B cell (primary cell): ENCODE data around the gene LSM12. TPM values are rescaled to one million over a fixed set of nuclear protein-coding genes. Genes with fewer than 3 reads are reported as not detected.
A peak's percentile ranks its signal among the peaks of the same experiment; 100 is the strongest.

ENCODE experiments used
- ATAC-seq: fragments of 200-7000 bp; cut with Tn5 transposase; one replicate; pipeline ENCODE4 v1.10.0; 2021; ENCODE audit warnings: low read depth, mild to moderate bottlenecking, moderate number of reproducible peaks, moderate library complexity
- CTCF ChIA-PET: fragments of 350-600 bp; sonication (Branson Sonifier 250); formaldehyde crosslinking; loops from one replicate; lab custom pipeline; 2021; ENCODE audit warnings: antibody characterized with exemption, inconsistent platforms; lab: Charles Lee
- POLR2A ChIA-PET: fragments of 350-600 bp; sonication (Branson Sonifier 250); formaldehyde crosslinking; loops from one replicate; lab custom pipeline; 2021; ENCODE audit warnings: antibody characterized with exemption; lab: Charles Lee
- DNase-seq: peaks from one replicate; pipeline ENCODE4 v3.0.0; 2013
- H2AFZ ChIP-seq: 2 replicates; pipeline ENCODE4 v1.6.1; 2012; ENCODE audit warnings: mild to moderate bottlenecking, low read depth, low read length; ENCODE audit not compliant: insufficient read depth, poor library complexity, severe bottlenecking
- H3K27ac ChIP-seq, 2 donors: 1 replicate in 1 of 2; 2 replicates in 1 of 2; pipeline ENCODE4 v1.5.1; 2012 to 2013; ENCODE audit warnings: low read length in 2 of 2, mild to moderate bottlenecking in 2 of 2, moderate library complexity in 1 of 2
- H3K27me3 ChIP-seq, 4 experiments: fragments of 200-600 bp in 1 of 4; sonication (generic) in 1 of 4; replicated peaks in 1 of 4; 1 replicate in 2 of 4; 2 replicates in 2 of 4; pipeline versions ENCODE4 v1.6.1 to v1.7.0; 2013 to 2016; ENCODE audit warnings: low read length in 3 of 4, mild to moderate bottlenecking in 2 of 4, mixed read lengths in 1 of 4, moderate library complexity in 1 of 4; ENCODE audit not compliant: insufficient read depth in 4 of 4, control insufficient read depth in 3 of 4; ENCODE audit errors: control extremely low read depth in 1 of 4
- H3K36me3 ChIP-seq, 2 experiments: replicated peaks in 1 of 2; 1 replicate in 1 of 2; 2 replicates in 1 of 2; pipeline versions ENCODE4 v1.6.1 to v1.7.1; 2013; ENCODE audit warnings: low read length in 1 of 2; ENCODE audit not compliant: insufficient read depth in 2 of 2, control insufficient read depth in 1 of 2; ENCODE audit errors: control extremely low read depth in 1 of 2, extremely low read depth in 1 of 2
- H3K4me1 ChIP-seq, 2 donors: fragments of 200-600 bp in 1 of 2; sonication (generic) in 1 of 2; 1 replicate in 1 of 2; 2 replicates in 1 of 2; pipeline versions ENCODE4 v1.5.1 to v1.6.1; 2013 to 2017; ENCODE audit warnings: low read length in 2 of 2; ENCODE audit not compliant: control insufficient read depth in 2 of 2, insufficient read depth in 2 of 2
- H3K4me2 ChIP-seq: replicated peaks from 2 replicates; pipeline ENCODE3; 2012; ENCODE audit warnings: mild to moderate bottlenecking, low read depth, low read length; ENCODE audit not compliant: poor library complexity, severe bottlenecking
- H3K4me3 ChIP-seq, 5 experiments: fragments of 200-600 bp in 1 of 5; sonication (generic) in 1 of 5; 1 replicate in 3 of 5; 2 replicates in 2 of 5; pipeline versions ENCODE4 v1.5.1 to v1.7.0; 2011 to 2016; ENCODE audit warnings: low read length in 4 of 5, mild to moderate bottlenecking in 4 of 5, low read depth in 2 of 5, control low read depth in 1 of 5, moderate library complexity in 1 of 5; ENCODE audit not compliant: insufficient read depth in 1 of 5; ENCODE audit errors: control extremely low read depth in 1 of 5, extremely low read depth in 1 of 5
- H3K79me2 ChIP-seq: fragments of 200-600 bp; sonication (generic); one replicate; pipeline ENCODE4 v1.6.0; 2016; ENCODE audit warnings: low read length; ENCODE audit not compliant: control insufficient read depth, insufficient read depth
- H3K9ac ChIP-seq: fragments of 200-600 bp; sonication (generic); 2 replicates; pipeline ENCODE4 v1.6.1; 2017; ENCODE audit warnings: mild to moderate bottlenecking, low read length, moderate library complexity
- H3K9me3 ChIP-seq, 3 donors: one replicate each; pipeline versions ENCODE4 v1.6.1 to v1.7.1; 2013; ENCODE audit warnings: low read length in 2 of 3; ENCODE audit not compliant: control insufficient read depth in 2 of 3, insufficient read depth in 1 of 3; ENCODE audit errors: control extremely low read depth in 1 of 3
- H4K20me1 ChIP-seq: 2 replicates; pipeline ENCODE4 v1.6.0; 2012; ENCODE audit warnings: mild to moderate bottlenecking, low read length; ENCODE audit not compliant: insufficient read depth, control insufficient read depth, poor library complexity, severe bottlenecking
- H3K27ac Mint-ChIP-seq: one replicate; pipeline ENCODE4 v1.8.0; 2021; ENCODE audit warnings: mixed read lengths
- H3K27me3 Mint-ChIP-seq: one replicate; pipeline ENCODE4 v1.8.0; 2021; ENCODE audit warnings: mixed read lengths
- H3K4me1 Mint-ChIP-seq: one replicate; pipeline ENCODE4 v1.8.0; 2021; ENCODE audit warnings: mixed read lengths
- H3K4me3 Mint-ChIP-seq: one replicate; pipeline ENCODE4 v1.8.0; 2021; ENCODE audit warnings: mixed read lengths
- H3K9me3 Mint-ChIP-seq: one replicate; pipeline ENCODE4 v1.8.0; 2022; ENCODE audit warnings: mixed read lengths; ENCODE audit not compliant: insufficient read depth
- CTCF ChIP-seq: fragments of 200-600 bp; IDR thresholded peaks from one replicate; pipeline ENCODE4 v1.8.0; 2022; ENCODE audit warnings: antibody characterized with exemption, mild to moderate bottlenecking
- EZH2 ChIP-seq: IDR thresholded peaks from 2 replicates; pipeline ENCODE4 v1.6.1; 2012; ENCODE audit warnings: borderline replicate concordance, low read depth, mild to moderate bottlenecking, moderate library complexity, low read length; ENCODE audit not compliant: insufficient read depth, poor library complexity, severe bottlenecking
- WGBS: methylation state at CpG from one replicate; pipeline ENCODE4 v1.1.5; 2013; ENCODE audit warnings: missing lambda C conversion rate; ENCODE audit not compliant: insufficient coverage; 5-methylcytosine and 5-hydroxymethylcytosine counted together
- intact Hi-C: fragments of 100-400 bp; cut with micrococcal nuclease; formaldehyde crosslinking; loops from one replicate; pipeline ENCODE4 v1.10.0; 2022
- polyA plus RNA-seq: library from polyadenylated mRNA; depleted of rRNA; stranded (reverse); fragments of >200 nt; gene quantifications from 2 replicates; pipeline ENCODE4 v1.2.3, GENCODE V29; 2012
- total RNA-seq, 2 donors: library from RNA; stranded (reverse); fragments of 120-200 nt in 1 of 2; gene quantifications; 1 replicate in 1 of 2; 2 replicates in 1 of 2; pipeline versions ENCODE4 v1.2.3 to v1.2.4, GENCODE V29; 2013 to 2022

Gene LSM12
- total and polyA plus RNA-seq, 2 donors (not counting 1 experiment from before 2014, with no cell fraction given): 16.8 to 31.2 TPM

- H3K9ac ChIP-seq: no peak overlapping the region
- no peak overlapping the region for H3K4me3 Mint-ChIP-seq
- no peaks in the 10 kb centered on the region for H3K9me3 ChIP-seq
- H3K27ac Mint-ChIP-seq: no peak overlapping the region
- ATAC-seq (no peak), DNase-seq (no peak)
- CTCF ChIA-PET: interaction anchor here (0.6 to 0.7 kb wide), 2 partner anchors 9 to 70 kb away, joined by 3 read pairs; no protein-coding TSS in a partner anchor
- H3K79me2 ChIP-seq: peaks cover 95% of the 10 kb centered on the region
- intact Hi-C loops: no loop called here
- H3K4me1 ChIP-seq: peaks cover 32 to 43% of the 10 kb centered on the region in 2 donors
- H3K27me3 ChIP-seq: no peaks in the 10 kb centered on the region
- no peaks in the 10 kb centered on the region for H3K27me3 Mint-ChIP-seq
- H4K20me1 ChIP-seq: peaks cover 99% of the 10 kb centered on the region
- H3K4me3 ChIP-seq: no peak overlapping the region
- H3K4me2 ChIP-seq: no peak overlapping the region
- H2AFZ ChIP-seq: no peak overlapping the region
- H3K27ac ChIP-seq: no peak overlapping the region
- 91% methylated on average over 6 of the region's 9 CpGs for WGBS
- no peak for TF ChIP-seq EZH2
- POLR2A ChIA-PET: interaction anchor here (1.0 kb wide), 1 partner anchor 9 kb away, joined by 3 read pairs; the partner anchor contains the start of gene HDAC5
- peaks cover 7 to 39% of the 10 kb centered on the region in 2 experiments for H3K36me3 ChIP-seq
- H3K9me3 Mint-ChIP-seq: no peaks in the 10 kb centered on the region
- peaks cover 55% of the 10 kb centered on the region for H3K4me1 Mint-ChIP-seq
Observed at GRCh38 chr17:44113868-44114840, 47.7 kb upstream of the LSM12 start.

GRCh38 chr17:44113382-44113781 lies 46.9 kb upstream of the LSM12 start:
- Mint-ChIP-seq H3K9me3 (no peaks in the 10 kb centered on the region), H3K27me3 (no peaks in the 10 kb centered on the region), H3K4me3 (no peak overlapping the region), H3K4me1 (peaks cover 49% of the 10 kb centered on the region), H3K27ac (no peak overlapping the region)
- ATAC-seq: no peak
- Histone ChIP-seq H4K20me1 (peaks cover 100% of the 10 kb centered on the region), H3K4me2 (peak overlapping the region; percentile 8), H3K4me3 (no peak overlapping the region), H2AFZ (no peak overlapping the region), H3K36me3 (peaks cover 7 to 41% of the 10 kb centered on the region in 2 experiments), H3K9ac (no peak overlapping the region), H3K79me2 (peaks cover 95% of the 10 kb centered on the region), H3K9me3 (no peaks in the 10 kb centered on the region), H3K27ac (no peak overlapping the region), H3K27me3 (no peaks in the 10 kb centered on the region), H3K4me1 (peaks cover 32 to 43% of the 10 kb centered on the region in 2 donors)
- TF ChIP-seq EZH2 (no peak), CTCF (no peak)
- POLR2A ChIA-PET: no interaction called here
- CTCF ChIA-PET: no interaction called here
- intact Hi-C loops: no loop called here
- 100% methylated on average over 1 of the region's 1 CpG for WGBS
- no peak for DNase-seq
